Globus pallidus (tissue), 1 donor: ENCODE data around the gene MBD6.

Experiments
- DNase-seq: peaks from one replicate; pipeline ENCODE4 v3.0.0-alpha.2; 2015; ENCODE audit warnings: low spot score

Gene MBD6

DNA sequence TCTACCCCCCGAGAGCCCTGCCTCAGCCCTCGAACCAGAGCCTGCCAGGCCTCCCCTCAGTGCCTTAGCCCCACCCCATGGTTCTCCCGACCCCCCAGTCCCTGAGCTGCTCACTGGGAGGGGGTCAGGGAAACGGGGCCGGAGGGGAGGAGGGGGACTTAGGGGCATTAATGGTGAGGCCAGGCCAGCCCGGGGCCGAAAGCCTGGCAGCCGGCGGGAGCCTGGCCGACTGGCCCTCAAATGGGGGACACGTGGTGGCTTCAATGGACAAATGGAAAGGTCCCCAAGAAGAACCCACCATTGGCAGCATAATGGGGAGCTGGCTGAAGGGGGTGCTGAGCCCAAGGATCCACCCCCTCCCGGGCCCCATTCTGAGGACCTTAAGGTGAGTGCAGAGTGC is 5.6 kb downstream of the MBD6 start:
- no peak for DNase-seq

DNA sequence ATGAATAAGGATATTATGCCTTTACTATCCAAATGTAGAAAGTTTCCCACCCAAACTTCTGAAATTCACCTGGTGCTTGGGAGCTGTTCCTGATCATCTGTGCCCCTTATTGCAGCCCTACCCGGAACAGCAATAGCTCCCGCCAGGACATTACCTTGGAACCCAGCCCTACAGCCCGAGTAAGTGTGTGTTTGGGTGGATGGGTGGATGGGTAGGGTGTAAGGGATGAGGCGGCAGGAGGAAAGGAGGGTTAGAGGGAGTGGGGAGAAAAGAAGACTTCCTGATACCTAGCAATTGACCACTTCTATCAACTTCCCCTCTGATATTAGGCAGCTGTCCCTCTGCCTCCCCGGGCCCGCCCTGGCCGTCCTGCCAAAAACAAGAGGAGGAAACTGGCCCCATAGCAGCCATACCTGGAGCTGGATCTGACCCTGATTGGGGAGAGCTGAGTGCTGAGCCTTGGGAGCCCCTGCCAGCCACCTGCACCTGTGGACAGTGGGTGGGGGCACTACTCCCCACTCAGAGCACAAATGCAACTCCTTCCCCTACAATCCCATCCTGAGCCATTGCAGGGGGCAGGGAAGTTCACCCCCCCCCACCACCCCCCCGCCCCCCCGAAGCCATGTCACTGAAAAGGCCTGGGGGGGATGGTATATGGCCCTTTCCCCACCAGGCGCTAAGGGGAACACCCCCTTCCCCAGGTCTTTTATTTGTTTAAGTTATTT is 6.4 kb downstream of the MBD6 start:
- no peak for DNase-seq

DNA sequence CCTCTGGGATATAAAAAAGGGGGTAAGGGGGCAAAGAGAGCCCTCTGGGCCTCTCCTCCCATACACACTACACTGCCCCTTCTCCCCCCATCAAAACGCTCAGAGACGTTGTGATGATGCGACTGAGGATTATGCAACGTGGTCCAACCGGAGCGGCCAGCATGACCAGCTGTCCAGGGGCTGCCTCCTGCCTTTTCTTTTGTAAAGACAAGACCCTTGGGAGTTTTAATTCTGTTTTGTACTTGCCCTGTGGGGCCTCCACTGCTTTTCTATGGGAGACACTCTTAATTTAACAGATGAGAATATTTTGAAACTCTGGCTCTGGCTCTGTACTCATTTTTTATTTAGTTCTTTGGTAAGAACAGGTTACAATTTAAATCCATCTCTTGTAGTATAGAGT is 7.2 kb downstream of the MBD6 start:
- DNase-seq = no peak

DNA sequence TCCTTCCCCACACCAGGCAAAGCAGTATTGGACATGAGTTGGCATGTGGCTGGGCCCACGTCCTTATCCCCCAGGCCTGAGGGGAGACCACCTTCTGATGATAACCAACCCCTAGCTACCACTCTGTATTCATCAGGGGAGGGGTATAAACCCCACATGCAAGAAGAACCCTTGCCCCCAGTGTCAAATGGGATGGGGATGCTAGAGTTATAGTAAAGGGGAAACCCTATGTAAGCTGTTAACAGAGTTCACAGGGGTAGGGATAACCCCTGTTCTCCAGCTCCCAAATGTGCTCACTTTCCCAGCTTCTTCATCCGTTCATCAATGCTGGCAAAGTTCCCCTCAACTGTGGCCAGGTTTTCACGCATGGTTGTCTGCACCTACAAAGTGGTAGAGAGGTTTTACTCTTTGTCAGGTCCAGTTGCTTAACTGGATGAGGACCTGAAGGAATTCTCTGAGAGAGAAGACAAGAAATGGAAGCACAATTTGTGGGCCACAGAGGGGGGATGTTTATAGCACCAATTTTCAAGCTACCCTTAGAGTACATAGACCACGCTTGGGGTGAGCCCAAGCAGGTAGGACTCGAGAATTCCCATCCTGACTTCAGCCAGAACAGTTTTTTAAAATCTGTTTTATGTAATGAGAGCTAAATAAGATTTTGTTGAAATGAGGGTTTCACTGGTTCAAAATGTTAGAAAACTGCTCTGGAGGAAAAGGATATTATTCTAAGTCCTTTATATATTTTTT is 7.9 kb downstream of the MBD6 start:
- DNase-seq = no peak

DNA sequence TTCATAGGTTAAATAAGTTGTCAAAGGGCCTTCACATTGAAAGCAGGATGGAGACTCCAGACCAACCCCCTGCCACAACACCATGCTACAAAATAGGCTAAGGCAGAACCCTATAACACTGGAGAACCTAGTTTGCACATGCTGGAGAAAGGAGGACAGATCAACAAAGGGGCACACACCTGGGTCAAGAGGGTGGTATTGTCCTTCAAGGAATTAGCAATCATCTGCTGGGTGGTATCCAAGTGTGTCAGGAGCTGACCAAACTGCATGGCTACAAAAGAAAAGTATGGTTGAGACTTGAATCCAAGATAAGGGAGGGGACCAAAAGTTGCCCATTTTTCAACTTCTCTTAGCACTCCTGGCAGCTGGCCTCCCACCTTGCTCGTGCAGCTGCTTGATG is 9.2 kb downstream of the MBD6 start:
- DNase-seq = no peak

DNA sequence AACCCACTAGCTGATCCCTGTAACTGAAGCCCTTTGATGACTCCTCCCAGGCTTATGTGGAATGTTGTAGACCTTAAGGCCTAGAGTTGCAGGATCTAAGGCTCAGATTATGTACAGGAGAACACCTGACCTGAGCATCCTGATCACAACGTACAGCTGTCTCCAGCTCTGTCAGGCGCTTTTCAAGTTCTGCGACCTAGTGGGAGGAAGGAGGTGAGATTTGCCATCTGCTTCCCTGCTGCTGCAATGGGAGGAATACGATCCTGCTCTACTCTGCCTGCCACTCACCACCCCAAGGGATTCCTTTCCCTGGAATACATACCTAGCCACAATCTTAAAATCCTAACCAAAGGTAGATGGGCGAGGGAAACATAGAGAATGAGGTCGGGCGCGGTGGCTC is 10.5 kb downstream of the MBD6 start:
- no peak for DNase-seq

DNA sequence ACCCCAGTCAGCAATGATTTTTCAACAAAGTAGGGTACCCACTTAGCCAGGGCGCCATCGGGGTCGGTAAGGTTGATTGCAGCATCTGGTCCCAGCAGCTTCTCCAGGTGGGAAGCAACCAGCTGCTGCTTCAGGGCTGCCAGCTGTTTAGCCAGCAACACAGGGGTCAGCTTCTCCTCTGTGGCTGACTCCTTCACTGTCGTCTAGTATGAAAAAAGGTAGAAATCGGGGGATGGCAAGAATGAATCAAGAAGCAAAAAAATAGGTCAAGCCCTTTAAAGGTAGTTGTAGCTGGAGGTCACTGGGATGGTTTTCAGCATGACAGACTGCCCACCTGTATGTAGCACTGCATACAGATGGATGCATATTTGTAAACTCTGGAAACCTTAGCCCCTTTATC is 11.6 kb downstream of the MBD6 start:
- no peak for DNase-seq

DNA sequence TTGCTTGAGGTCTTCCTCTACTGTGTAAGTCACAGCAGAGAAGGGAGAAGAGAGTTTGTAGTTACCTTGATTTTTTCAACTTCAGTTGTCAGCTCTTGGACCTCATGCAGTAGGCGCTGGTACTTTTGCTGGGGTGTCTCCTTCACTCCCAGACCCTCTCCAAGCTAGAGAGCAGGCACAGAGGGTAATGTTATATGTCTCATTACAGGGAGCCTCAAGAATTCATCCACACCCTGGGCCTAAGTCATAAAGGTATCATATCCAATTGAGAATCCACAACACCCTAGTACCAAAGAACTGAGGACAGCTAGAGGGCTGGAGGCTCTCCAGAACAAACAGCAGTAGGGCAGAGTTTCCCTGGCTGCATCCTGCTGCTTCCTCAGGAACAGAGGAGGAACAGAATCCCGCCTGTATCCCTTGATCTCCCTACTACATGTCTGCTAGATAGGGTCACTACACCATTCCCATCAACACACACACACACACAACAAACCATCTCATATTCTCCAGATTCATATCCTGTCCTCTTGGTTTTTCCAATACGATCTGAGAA is 12.4 kb downstream of the MBD6 start:
- DNase-seq = no peak

DNA sequence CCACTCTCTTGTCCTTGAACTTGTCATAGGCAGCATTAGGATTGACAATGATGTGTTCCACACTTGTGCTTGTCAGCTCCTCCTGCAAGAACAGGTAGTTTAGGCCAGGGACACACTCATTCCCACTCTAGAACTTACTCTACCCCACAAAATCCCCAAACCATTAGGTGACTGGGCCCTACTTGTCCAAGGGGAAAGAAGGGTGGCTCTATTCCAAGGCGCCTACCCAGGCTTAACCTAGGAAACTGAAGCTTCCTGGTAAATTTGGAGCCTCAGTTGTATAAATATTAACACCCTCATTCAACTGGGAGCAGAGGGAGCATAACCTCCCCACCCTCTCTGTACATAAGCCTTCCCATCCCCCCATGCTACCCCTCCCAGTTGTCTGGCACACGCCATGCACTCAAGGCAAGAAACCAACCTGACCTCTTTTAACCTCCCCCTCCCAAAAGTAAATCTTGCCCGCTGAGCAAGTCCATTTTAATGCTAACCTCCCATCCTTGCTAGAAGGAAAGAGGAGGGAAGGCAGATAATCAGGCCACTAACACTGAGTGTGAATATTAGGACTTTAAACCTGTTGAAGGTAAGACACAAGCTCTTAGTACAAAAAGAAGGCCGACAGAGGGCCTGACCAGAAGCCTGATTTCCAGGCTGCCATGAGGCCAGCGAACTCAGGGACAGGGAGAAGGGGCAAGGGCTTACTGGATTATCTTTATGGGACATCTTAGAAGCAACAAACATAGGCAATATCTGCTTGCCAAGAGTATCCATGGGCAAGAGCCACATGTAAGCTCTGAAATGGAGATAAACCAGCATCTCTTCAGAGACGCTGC is 13.4 kb downstream of the MBD6 start:
- no peak for DNase-seq

DNA sequence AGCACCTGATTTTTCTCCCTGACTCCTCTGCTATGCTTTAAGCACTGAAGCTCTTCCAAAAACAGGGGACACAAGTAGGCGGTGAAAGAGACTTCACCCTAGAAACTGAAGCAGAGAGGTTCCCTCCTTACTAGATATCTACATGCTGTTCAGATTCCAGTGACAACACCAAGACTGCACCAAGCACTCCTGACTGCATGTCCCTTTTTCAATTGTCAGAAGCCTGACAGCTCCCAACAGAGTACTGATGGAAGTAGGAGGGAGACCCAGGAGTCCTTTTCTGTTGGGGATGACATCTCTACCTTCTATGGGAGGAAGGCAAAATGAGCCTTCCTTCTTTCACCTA is 13.9 kb downstream of the MBD6 start:
- no peak for DNase-seq

DNA sequence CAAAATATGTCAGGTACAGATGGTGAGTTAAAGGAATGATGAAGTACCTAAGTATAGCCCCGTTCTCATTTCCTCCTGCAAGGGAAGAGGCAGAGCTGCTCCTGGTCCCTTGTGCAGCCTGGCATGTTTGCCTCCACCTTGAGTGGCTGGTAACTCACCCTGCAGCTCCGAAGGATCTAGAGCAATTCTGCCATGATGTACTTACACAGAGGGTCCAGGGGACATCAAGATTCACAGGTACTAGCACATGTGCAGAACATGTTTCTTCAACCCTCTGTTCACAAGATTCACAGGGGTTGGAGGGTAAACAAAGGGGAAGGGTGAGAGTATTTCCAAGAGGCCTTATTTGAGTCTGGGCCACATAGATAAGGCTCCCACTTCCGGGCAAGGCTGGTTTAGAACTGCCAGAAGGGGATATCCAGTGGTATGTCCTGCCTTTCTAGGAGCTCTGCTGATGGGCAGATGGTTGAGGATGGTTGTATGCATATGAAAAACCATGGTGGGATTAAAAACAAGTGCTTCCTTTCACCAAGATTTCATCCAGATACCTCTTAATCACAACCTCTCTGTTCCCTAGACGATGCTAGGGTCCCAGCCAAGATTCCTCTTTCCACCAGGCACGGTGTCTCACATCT is 16.6 kb downstream of the MBD6 start:
- no peak for DNase-seq

DNA sequence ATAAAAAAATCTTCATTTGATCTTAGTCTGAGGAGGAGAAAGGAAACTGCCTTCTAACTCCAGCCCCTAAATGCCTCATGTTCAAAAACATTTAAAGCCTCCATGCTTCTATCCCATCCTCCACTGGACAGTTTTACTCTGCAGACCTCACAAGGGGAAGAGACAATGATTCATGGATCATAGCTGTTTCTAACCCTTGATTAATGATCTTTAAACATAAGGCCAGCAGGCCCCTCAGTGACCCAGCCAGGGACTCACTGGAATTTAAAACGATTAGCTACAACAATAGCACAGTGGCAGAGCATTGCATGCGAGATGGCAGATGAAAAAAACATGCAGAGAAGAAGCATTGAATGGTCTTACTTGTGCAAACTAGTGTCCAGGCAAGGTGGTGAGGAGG is 18.4 kb downstream of the MBD6 start:
- no peak for DNase-seq

DNA sequence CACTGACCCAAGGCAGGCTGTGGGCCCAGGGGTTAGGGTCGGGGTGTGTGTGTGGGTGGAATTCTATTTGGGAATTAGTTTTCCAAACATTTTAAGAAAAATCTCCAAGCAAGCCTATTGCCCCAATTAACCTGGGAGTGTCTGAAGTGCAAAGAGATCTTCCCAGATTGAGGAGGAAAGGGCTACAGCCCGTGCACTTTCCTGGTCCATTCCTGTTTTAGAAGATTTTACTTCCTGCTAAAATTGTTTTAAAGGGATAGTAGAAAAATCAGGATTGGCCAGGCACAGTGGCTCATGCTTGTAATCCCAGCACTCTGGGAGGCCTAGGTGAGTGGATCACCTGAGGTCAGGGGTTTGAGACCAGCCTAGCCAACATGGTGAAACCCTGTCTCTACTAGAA is 19.1 kb downstream of the MBD6 start:
- no peak for DNase-seq

DNA sequence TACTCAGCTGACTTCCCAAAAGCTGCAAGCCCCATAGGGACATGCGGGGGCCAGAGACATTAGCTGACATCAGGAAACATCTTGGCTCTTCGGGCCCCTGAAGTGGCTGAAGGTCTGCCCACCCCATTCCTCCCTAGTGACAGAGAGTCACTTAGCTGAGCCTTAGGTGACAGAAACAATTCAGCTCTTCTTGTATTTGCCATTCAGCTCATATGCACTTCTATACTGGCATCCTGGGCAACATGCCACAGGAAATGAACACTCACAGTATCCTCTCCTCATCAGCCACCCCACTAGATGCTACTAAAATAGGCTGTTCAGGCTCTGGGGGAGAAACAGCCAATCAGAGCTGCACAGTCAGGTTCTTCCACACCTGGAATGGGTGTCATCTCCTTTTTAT is 21.0 kb downstream of the MBD6 start:
- no peak for DNase-seq

DNA sequence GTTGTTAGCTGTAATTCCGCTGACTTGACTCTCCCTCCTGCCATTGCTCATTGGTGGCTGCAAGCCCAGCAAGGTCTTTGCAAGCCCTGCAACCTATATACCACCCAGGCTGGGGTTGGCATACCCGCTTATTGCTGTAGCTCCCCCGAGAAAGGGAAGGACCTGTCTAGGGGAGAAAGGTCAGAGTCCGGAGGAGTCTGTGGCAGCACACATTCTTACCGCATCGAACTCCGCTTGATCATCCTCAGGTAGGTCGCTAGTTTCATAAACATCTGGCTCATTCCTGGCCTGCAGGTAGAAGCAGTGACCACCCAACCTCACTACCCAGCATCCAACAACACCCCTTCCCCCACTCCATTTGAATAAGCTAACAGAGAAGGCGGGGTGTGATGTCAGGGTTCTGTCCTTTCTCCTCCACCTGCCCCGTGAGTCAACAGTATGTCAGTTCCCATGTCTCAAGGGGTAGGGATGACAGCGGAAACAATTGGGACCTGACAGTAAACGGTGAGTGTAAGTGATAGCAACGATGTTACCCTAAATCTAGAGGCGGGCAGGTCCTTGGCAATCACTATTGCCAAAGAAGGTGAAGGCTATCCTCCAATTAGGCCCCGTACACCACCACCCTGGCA is 23.3 kb downstream of the MBD6 start:
- no peak for DNase-seq

DNA sequence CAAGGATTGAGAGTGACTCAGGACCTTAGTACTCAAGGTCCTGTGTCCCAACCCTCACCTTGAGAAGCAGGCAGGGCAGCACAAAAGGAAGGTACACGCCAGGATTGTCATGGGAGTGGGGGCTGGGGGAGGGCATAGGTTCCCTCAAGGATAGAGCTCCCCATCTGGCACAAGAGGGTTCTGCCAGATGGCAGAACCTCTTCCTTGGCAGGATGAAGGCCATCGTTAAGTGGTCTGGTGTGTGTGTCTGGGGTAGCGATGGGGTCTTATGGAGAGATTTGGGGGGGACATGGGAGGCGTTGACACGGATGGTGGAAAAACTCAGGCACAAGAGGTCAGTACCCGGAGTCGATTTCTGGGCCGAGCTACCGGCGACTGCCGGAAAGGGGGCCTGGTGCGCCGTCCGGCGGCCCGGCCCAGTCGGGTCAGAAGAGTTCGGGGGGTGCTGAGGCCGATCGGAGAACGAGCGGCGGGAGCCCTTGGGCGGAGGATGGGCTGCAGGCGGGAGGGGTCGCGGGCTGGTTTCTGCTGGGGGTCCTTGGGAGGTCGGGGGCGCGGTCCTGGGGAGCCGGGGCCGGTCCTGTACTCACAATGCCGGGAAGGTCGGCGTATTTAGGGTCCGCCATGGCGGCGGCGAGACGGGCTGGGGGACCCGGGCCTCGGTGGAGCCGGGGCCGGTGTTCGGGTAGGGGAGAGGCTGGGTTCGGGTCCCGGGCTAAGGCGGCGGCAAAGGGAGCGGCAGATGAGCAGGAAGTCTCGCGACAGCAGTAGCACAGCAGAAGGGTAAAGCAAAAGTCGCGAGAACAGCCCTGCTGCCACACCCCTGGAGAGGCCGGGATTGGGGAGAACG is 24.0 kb downstream of the MBD6 start, which contains the start of gene DCTN2:
DCTN2 (minus strand) TSS at position 755 of the 850 bp plus-strand sequence; CDS start at position 626, 129 bp downstream.
- peak; percentile 96 for DNase-seq

DNA sequence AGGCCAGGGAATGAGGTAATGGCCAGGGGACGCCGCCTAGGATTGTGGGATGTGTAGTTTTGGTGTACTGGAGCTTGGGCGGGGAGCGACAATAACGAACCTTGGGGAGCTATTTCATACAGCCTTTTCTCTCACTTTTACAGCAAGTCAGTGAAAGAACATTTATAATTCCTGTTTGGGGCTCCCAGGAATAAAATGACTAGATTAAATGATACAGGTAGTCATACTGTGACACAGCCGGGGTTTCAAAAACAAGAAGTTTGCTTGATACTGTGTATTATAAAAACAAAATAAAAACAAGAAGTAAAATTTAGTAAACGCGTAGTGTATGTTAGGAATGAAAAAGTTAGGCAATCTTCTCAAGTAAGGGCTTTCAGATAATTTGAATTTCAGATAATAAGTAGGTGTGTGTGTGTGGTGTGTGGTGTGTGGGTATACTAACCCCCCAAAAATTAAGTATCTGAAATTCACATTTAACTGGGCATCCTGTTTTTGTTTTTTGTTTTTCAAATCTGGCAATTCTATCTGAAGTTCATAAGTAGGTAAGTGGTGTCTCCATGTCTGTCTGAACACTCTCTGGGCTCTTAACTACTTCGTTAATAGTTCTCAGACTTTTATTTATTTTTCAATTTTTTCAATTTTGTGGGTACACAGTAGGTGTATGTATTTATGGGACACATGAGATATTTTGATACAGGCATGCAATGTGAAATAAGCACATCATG is 24.8 kb downstream of the MBD6 start:
- no peak for DNase-seq

DNA sequence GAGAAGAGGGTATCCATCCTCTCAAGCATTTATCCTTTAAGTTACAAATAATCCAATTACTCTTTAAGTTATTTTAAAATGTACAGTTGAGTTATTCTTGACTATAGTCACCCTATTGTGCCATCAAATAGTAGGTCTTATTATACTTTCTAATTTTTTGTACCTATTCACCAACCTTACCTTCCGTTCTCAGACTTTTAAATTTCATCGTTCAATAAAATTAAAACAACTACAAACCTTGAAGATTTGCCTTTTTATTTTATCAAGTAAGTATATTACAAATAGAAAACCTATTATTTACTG is 25.3 kb downstream of the MBD6 start:
- DNase-seq = no peak

DNA sequence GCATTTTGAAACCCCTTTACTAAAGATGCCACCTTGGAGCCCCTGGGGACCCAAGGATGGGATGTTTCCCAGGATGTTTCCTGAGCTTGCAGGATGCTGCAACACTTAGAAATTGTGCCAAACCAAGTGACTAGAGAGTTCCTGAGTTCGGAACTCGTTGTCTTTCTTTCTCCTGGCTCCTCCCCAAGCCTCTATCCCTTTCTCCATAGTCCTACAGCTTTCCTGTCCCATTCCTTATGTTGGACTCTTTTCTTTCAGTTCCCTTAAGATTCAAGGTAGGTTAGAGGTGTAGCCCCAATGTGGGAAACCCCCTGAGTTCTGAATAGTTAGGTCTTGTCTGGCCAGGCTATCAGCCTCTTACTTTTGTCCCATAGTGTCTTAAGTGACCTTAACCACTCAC is 25.9 kb downstream of the MBD6 start:
- no peak for DNase-seq

DNA sequence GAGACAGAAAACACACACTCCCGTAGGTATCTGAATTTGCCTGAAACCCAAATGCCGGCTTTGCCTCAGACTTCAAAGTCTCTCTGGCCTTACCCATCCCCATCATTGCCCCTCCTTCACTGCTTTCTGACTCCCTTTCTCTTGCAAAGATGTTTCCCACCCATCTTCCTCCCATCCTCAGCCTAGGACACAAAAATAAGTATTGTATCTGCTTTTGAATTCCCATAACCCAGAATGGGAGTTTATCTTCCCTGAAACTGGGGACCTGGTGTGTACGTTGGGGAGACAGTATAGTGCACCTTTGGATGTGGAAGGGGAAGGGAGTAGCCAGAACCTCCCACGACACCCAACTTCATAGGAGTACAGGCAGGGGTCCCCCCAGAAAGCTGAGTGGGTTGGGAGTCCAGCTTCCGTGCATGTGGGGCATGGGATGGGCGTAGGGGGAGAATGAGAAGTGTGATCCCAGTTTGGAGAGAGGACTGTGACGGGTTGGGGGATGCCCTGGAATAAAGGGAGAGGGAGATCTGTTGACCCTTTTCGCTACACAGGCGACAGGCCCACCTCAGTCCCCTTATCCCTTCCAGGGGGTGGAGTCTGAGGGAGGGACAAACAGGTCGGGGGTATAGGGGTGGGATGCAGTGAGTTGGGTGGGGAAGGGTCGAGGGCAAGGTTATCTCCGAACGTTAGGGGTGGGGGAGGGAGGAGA is 26.7 kb downstream of the MBD6 start:
- no peak for DNase-seq
